Peyer's patch (tissue), 4 donors: Measurements from ENCODE around the gene PAX6. TPM values are rescaled to one million over a fixed set of nuclear protein-coding genes. Genes with fewer than 3 reads are reported as not detected.
"Not testable (repeated sequence)": the region's sequence is repeated elsewhere in the genome, so short reads cannot be mapped to it uniquely, and the experiment has no call there.

Experiments used
- DNase-seq, 3 donors: peaks; one replicate each; pipeline ENCODE4 v3.0.0-alpha.2; 2017 to 2019
- H3K27ac ChIP-seq, 4 donors: fragments of 200-600 bp; sonication (generic); one replicate each; pipeline ENCODE4 v1.5.1; 2016 to 2019
- H3K27me3 ChIP-seq, 2 donors: fragments of 200-600 bp; sonication (generic); one replicate each; pipeline ENCODE4 v1.5.1; 2019
- H3K36me3 ChIP-seq, 3 donors: fragments of 200-600 bp; sonication (generic); one replicate each; pipeline ENCODE4 v1.5.1; 2016 to 2019
- H3K4me1 ChIP-seq, 4 donors: fragments of 200-600 bp; sonication (generic); one replicate each; pipeline ENCODE4 v1.5.1; 2016 to 2019
- H3K4me3 ChIP-seq, 4 donors: fragments of 200-600 bp; sonication (generic); 1 replicate in 3 of 4; 2 replicates in 1 of 4; pipeline ENCODE4 v1.5.1; 2016 to 2019; ENCODE audit warnings: mild to moderate bottlenecking in 1 of 4
- H3K9me3 ChIP-seq, 4 donors: fragments of 200-600 bp; sonication (generic); one replicate each; pipeline ENCODE4 v1.5.1; 2016 to 2019; ENCODE audit warnings: mild to moderate bottlenecking in 1 of 4
- CTCF ChIP-seq, 6 experiments: fragments of 450-650 bp in 4 of 6; fragments of 200-600 bp in 2 of 6; sonication (generic) in 1 of 6; IDR thresholded peaks; one replicate each; pipeline ENCODE4 v1.5.1; 2017 to 2019; ENCODE audit warnings: antibody characterized with exemption in 6 of 6, mild to moderate bottlenecking in 3 of 6, moderate library complexity in 1 of 6
- POLR2A ChIP-seq, 2 donors: fragments of 450-650 bp; IDR thresholded peaks; one replicate each; pipeline ENCODE4 v1.5.1; 2017; ENCODE audit warnings: antibody characterized with exemption in 2 of 2, mild to moderate bottlenecking in 2 of 2, moderate library complexity in 2 of 2
- total RNA-seq, 4 donors: library from RNA; depleted of rRNA; stranded (reverse); fragments of >200 nt; gene quantifications; one replicate each; pipeline ENCODE4 v1.1.0, GENCODE V29; 2016

The PAX6 gene
- total RNA-seq, 4 donors from 2014 or later, result 2.5 to 5.1 (median 2.8) TPM; not detected in 1

- Histone ChIP-seq H3K36me3 (no peaks in the 10 kb centered on the region), H3K27ac (no peak overlapping the region), H3K27me3 (no peaks in the 10 kb centered on the region), H3K9me3 (no peaks in the 10 kb centered on the region), H3K4me3 (no peak overlapping the region), H3K4me1 (no peaks in the 10 kb centered on the region)
- no peak for DNase-seq
- TF ChIP-seq CTCF (IDR thresholded peaks at IDR 0.05) (no peak), POLR2A (IDR thresholded peaks at IDR 0.05) (no peak)
Observed at GRCh38 chr11:31764261-31764660, 46.9 kb downstream of the PAX6 start.

DNA sequence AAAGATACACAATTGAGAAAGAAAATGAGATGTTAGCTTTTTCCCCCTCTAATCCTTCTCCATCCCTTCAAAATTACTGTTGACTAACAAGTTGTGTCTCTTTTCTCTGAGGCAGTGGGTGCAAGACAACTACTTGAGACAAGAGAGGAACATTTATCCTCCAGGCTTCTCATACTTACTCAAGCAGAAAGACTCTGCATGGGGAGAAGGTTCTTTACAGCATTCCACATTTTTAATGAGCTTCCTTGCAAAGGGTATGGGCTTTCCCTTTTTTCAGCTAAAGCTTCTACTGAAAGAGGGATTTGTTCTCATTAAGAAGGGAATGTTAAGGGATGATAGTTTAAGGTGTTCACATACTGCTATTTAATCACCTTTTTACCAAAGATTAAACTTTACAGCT, 47.8 kb downstream of the PAX6 start:
- Histone ChIP-seq H3K36me3 (no peaks in the 10 kb centered on the region), H3K27me3 (no peaks in the 10 kb centered on the region), H3K27ac (no peak overlapping the region), H3K9me3 (no peaks in the 10 kb centered on the region), H3K4me3 (no peak overlapping the region), H3K4me1 (no peaks in the 10 kb centered on the region)
- TF ChIP-seq CTCF (IDR thresholded peaks at IDR 0.05), result no peak
- no peak for TF ChIP-seq POLR2A (IDR thresholded peaks at IDR 0.05)
- no peak for DNase-seq

DNA sequence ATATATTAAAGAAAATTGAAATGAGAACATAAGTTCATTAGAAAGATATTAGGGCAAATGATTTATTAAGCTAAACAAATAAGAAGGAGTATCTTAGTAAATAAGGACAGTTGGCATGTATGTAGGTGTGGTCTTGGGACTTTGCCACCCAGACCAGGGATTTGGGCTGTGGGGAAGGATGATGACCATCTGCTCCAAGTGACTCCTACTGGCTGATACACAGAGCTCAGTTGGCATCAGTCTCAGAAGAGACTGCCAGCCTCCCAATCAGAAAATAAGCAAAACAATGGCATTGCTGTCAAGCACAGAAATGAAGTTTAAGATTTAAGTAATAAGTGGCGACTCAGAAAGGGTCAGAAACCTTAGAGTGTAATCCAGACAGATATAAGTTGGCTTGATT, 49.5 kb downstream of the PAX6 start:
- H3K4me3 ChIP-seq, result no peak overlapping the region
- H3K36me3 ChIP-seq, result no peaks in the 10 kb centered on the region
- H3K27me3 ChIP-seq, result no peaks in the 10 kb centered on the region
- TF ChIP-seq POLR2A (IDR thresholded peaks at IDR 0.05) (no peak), CTCF (IDR thresholded peaks at IDR 0.05) (no peak)
- no peaks in the 10 kb centered on the region for H3K9me3 ChIP-seq
- H3K4me1 ChIP-seq, result no peaks in the 10 kb centered on the region
- no peak for DNase-seq
- no peak overlapping the region for H3K27ac ChIP-seq

GRCh38 chr11:31757260-31757835, 53.8 kb downstream of the PAX6 start:
- H3K4me3 ChIP-seq, result no peak overlapping the region
- H3K4me1 ChIP-seq, result no peaks in the 10 kb centered on the region
- H3K27me3 ChIP-seq, result no peaks in the 10 kb centered on the region
- no peaks in the 10 kb centered on the region for H3K36me3 ChIP-seq
- H3K27ac ChIP-seq, result no peak overlapping the region
- no peaks in the 10 kb centered on the region for H3K9me3 ChIP-seq
- no peak for TF ChIP-seq CTCF (IDR thresholded peaks at IDR 0.05)
- TF ChIP-seq POLR2A (IDR thresholded peaks at IDR 0.05), result no peak
- no peak for DNase-seq

DNA sequence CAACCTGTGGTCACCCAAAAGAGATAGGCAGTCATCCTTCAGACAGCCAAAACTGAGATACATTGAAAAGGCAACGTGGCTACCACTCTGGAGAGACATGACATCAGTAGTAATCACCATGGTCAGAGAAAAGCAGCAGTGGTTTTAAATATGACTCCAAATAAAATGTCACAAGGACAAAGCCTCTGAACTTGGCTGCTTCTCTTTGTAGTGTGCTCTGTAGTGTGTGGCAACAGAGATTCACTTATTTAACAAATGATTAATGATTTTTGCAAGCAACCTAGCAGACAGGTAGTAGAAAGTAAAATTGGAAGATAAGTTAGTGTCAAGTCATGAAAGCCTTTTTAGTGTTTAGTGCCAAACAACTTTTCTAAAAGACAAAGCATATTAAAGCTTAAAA, 63.5 kb downstream of the PAX6 start:
- Histone ChIP-seq H3K27me3 (no peaks in the 10 kb centered on the region), H3K9me3 (no peaks in the 10 kb centered on the region), H3K36me3 (no peaks in the 10 kb centered on the region), H3K27ac (no peak overlapping the region), H3K4me3 (no peak overlapping the region), H3K4me1 (no peaks in the 10 kb centered on the region)
- no peak for DNase-seq
- no peak for TF ChIP-seq CTCF (IDR thresholded peaks at IDR 0.05)
- TF ChIP-seq POLR2A (IDR thresholded peaks at IDR 0.05), result no peak

DNA sequence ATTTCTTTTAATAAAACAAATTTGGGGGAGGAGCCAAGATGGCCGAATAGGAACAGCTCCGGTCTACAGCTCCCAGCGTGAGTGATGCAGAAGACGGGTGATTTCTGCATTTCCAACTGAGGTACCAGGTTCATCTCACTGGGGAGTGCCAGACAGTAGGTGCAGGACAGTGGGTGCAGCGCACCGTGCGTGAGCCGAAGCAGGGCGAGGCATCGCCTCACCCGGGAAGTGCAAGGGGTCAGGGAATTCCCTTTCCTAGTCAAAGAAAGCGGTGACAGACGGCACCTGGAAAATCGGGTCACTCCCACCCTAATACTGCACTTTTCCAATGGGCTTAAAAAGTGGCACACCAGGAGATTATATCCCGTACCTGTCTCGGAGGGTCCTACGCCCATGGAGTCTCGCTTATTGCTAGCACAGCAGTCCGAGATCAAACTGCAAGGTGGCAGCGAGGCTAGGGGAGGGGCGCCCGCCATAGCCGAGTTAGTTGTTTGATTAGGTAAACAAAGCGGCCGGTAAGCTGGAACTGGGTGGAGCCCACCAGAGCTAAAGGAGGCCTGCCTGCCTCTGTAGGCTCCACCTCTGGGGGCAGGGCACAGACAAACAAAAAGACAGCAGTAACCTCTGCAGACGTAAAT, 70.3 kb downstream of the PAX6 start:
- not testable (repeated sequence) for H3K9me3 ChIP-seq, H3K36me3 ChIP-seq, H3K27me3 ChIP-seq, H3K4me3 ChIP-seq, H3K27ac ChIP-seq, DNase-seq, H3K4me1 ChIP-seq
